SK-N-SH treated with all-trans-retinoic acid at 6 μM for 48 hours (cell line): ENCODE results near the gene ZKSCAN1.

ENCODE experiments used
- ATAC-seq: fragments of 200-7000 bp; cut with Tn5 transposase; 3 replicates; pipeline ENCODE4 v1.9.1; 2020; ENCODE audit warnings: mild to moderate bottlenecking, moderate library complexity
- BACH2 ChIP-seq: fragments of 250-450 bp; sonication (Bioruptor Pico); IDR thresholded peaks from 2 replicates; pipeline ENCODE4 v1.9.0; 2021; ENCODE audit warnings: mild to moderate bottlenecking, borderline replicate concordance
- CREB5 ChIP-seq: fragments of 250-450 bp; sonication (Bioruptor Pico); IDR thresholded peaks from 2 replicates; pipeline ENCODE4 v1.5.1; 2020; ENCODE audit warnings: low read depth, mild to moderate bottlenecking, moderate library complexity
- CSDC2 ChIP-seq: fragments of 250-450 bp; sonication (Bioruptor Pico); IDR thresholded peaks from 2 replicates; pipeline ENCODE4 v1.5.0; 2020; ENCODE audit warnings: mild to moderate bottlenecking, moderate library complexity
- ESRRG ChIP-seq: fragments of 250-450 bp; sonication (Bioruptor Pico); IDR thresholded peaks from 2 replicates; pipeline ENCODE4 v1.6.1; 2021; ENCODE audit warnings: mild to moderate bottlenecking
- GLIS3 ChIP-seq: fragments of 250-450 bp; sonication (Bioruptor Pico); IDR thresholded peaks from 2 replicates; pipeline ENCODE4 v1.5.0; 2020; ENCODE audit warnings: mild to moderate bottlenecking, moderate library complexity
- ISL1 ChIP-seq: fragments of 250-450 bp; sonication (Bioruptor Pico); IDR thresholded peaks from 2 replicates; pipeline ENCODE4 v2.1.2; 2022; ENCODE audit warnings: mild to moderate bottlenecking, moderate library complexity
- OSR1 ChIP-seq: fragments of 250-450 bp; sonication (Bioruptor Pico); IDR thresholded peaks from 2 replicates; pipeline ENCODE4 v1.8.0; 2022; ENCODE audit warnings: moderate library complexity, mild to moderate bottlenecking, inconsistent platforms
- POU6F1 ChIP-seq: fragments of 250-450 bp; sonication (Bioruptor Pico); IDR thresholded peaks from 2 replicates; pipeline ENCODE4 v1.8.0; 2021; ENCODE audit warnings: low read depth, mild to moderate bottlenecking, moderate library complexity, borderline replicate concordance
- RARB ChIP-seq: fragments of 250-450 bp; sonication (Bioruptor Pico); IDR thresholded peaks from 2 replicates; pipeline ENCODE4 v1.8.0; 2021; ENCODE audit warnings: mild to moderate bottlenecking, moderate library complexity
- TCF4 ChIP-seq: fragments of 250-450 bp; sonication (Bioruptor Pico); IDR thresholded peaks from 2 replicates; pipeline ENCODE4 v1.8.0; 2021; ENCODE audit warnings: mild to moderate bottlenecking, moderate library complexity, borderline replicate concordance
- TOX ChIP-seq: fragments of 250-450 bp; sonication (Bioruptor Pico); IDR thresholded peaks from 2 replicates; pipeline ENCODE4 v1.8.0; 2021; ENCODE audit warnings: mild to moderate bottlenecking, moderate library complexity, borderline replicate concordance
- TSHZ2 ChIP-seq: fragments of 250-450 bp; sonication (Bioruptor Pico); IDR thresholded peaks from 2 replicates; pipeline ENCODE4 v1.5.0; 2020; ENCODE audit warnings: mild to moderate bottlenecking, moderate library complexity
- ZC3H10 ChIP-seq: fragments of 250-450 bp; sonication (Bioruptor Pico); IDR thresholded peaks from 2 replicates; pipeline ENCODE4 v1.5.1; 2021; ENCODE audit warnings: mild to moderate bottlenecking, moderate library complexity
- ZFP3 ChIP-seq: fragments of 250-450 bp; sonication (Bioruptor Pico); IDR thresholded peaks from 2 replicates; pipeline ENCODE4 v1.5.0; 2020; ENCODE audit warnings: mild to moderate bottlenecking, moderate library complexity
- ZFP30 ChIP-seq: fragments of 450-650 bp; formaldehyde crosslinking; IDR thresholded peaks from 2 replicates; pipeline ENCODE4 v1.5.0; 2022; ENCODE audit warnings: mild to moderate bottlenecking, moderate library complexity
- ZNF565 ChIP-seq: fragments of 450-650 bp; formaldehyde crosslinking; conservative IDR thresholded peaks from 2 replicates; pipeline ENCODE4 v1.5.0; 2020; ENCODE audit warnings: low read depth, mild to moderate bottlenecking, moderate library complexity
- ZNF70 ChIP-seq: fragments of 450-650 bp; formaldehyde crosslinking; IDR thresholded peaks from 2 replicates; pipeline ENCODE4 v1.5.0; 2020; ENCODE audit warnings: mild to moderate bottlenecking, moderate library complexity
- ZNF8 ChIP-seq: fragments of 450-650 bp; formaldehyde crosslinking; IDR thresholded peaks from 2 replicates; pipeline ENCODE4 v1.5.0; 2020; ENCODE audit warnings: mild to moderate bottlenecking, moderate library complexity
- TF ChIP-seq, protein P1 (sequence below): fragments of 250-450 bp; sonication (Bioruptor Pico); IDR thresholded peaks from 2 replicates; pipeline ENCODE4 v1.8.0; 2020; ENCODE audit warnings: mild to moderate bottlenecking, moderate library complexity, borderline replicate concordance
- TF ChIP-seq, protein P2 (sequence below): fragments of 250-450 bp; sonication (Bioruptor Pico); IDR thresholded peaks from 2 replicates; pipeline ENCODE4 v1.5.1; 2021; ENCODE audit warnings: mild to moderate bottlenecking, moderate library complexity

ZKSCAN1 gene

GRCh38 chr7:100074841-100075240 is 59.4 kb downstream of the ZKSCAN1 start:
- TF ChIP-seq ZNF8 (CRISPR knock-in tag) (0 out of 2 replicates have a peak, but pooled peaks have one; percentile 22), POU6F1 (no peak), ZNF565 (CRISPR knock-in tag) (no peak)
- TF ChIP-seq, all 23 proteins: peak for 1
- no peak for ATAC-seq

DNA sequence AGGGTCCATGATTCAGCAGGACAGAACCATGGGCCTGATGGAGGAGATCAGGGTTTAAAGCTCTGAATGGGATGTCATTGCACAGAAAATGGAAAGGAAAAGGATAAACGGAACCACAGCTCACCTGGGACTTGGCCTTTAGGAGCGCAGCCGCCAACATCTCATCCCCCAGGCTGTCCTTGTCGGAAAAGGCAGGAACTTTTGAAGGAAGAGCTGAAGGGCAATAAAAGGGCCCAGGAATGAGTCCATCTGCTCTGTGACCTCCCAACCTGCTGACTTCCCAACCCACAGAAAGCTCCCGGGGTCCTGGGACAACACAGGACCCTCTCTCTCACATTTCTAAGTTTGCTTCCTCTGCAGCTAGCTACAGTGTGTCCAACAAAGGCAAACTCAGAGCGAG is 60.0 kb downstream of the ZKSCAN1 start:
- no peak for ATAC-seq

GRCh38 chr7:100077205-100077604 is 61.8 kb downstream of the ZKSCAN1 start:
- no peak for ATAC-seq
- no peak for TF ChIP-seq ESRRG (CRISPR knock-in tag)
- TF ChIP-seq POU6F1 = no peak
- TF ChIP-seq, protein P1, sequence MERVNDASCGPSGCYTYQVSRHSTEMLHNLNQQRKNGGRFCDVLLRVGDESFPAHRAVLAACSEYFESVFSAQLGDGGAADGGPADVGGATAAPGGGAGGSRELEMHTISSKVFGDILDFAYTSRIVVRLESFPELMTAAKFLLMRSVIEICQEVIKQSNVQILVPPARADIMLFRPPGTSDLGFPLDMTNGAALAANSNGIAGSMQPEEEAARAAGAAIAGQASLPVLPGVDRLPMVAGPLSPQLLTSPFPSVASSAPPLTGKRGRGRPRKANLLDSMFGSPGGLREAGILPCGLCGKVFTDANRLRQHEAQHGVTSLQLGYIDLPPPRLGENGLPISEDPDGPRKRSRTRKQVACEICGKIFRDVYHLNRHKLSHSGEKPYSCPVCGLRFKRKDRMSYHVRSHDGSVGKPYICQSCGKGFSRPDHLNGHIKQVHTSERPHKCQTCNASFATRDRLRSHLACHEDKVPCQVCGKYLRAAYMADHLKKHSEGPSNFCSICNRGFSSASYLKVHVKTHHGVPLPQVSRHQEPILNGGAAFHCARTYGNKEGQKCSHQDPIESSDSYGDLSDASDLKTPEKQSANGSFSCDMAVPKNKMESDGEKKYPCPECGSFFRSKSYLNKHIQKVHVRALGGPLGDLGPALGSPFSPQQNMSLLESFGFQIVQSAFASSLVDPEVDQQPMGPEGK (CRISPR knock-in tag) = no peak
- TF ChIP-seq CREB5 = no peak
- no peak for TF ChIP-seq ZFP30 (CRISPR knock-in tag)
- no peak for TF ChIP-seq ZFP3 (CRISPR knock-in tag)
- TF ChIP-seq, protein P2, sequence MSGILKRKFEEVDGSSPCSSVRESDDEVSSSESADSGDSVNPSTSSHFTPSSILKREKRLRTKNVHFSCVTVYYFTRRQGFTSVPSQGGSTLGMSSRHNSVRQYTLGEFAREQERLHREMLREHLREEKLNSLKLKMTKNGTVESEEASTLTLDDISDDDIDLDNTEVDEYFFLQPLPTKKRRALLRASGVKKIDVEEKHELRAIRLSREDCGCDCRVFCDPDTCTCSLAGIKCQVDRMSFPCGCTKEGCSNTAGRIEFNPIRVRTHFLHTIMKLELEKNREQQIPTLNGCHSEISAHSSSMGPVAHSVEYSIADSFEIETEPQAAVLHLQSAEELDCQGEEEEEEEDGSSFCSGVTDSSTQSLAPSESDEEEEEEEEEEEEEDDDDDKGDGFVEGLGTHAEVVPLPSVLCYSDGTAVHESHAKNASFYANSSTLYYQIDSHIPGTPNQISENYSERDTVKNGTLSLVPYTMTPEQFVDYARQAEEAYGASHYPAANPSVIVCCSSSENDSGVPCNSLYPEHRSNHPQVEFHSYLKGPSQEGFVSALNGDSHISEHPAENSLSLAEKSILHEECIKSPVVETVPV (CRISPR knock-in tag) = no peak
- no peak for TF ChIP-seq TSHZ2 (CRISPR knock-in tag)
- TF ChIP-seq GLIS3 (CRISPR knock-in tag) = no peak

More for the DNA sequence above, 60.0 kb downstream of the ZKSCAN1 start:
- TF ChIP-seq ESRRG (CRISPR knock-in tag) = no peak

DNA sequence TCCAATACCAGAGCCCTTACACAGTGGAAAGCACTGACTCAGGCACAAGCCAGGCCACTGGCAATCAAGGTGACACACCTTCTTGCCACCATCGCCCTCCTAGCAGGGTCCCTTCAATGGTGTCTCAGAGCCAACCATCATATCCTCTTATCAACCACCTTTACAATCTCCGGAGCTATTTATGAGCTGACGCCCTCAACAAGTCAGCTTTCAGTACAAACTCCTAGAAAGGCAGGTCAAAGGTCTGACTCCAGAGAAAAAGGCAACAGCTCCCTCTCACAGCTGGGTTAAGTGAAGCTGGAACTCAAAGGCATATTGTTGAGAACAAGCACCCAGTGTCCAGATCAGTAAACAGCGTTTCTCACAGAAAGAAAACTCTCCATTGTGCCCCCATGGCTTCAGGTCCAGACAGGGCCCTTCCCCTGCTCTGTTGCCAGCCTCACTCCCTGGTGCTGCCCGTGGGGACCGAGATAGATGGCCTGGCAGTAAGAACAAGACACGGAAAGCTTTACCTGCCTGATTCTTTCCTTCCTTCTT is 63.7 kb downstream of the ZKSCAN1 start:
- TF ChIP-seq TCF4 (CRISPR knock-in tag) = no peak
- TF ChIP-seq ISL1 = no peak
- no peak for TF ChIP-seq ZNF8 (CRISPR knock-in tag)
- TF ChIP-seq, protein P1 (CRISPR knock-in tag) = no peak
- no peak for TF ChIP-seq ZNF70 (CRISPR knock-in tag)
- TF ChIP-seq TOX (CRISPR knock-in tag) = no peak
- TF ChIP-seq ZFP3 (CRISPR knock-in tag) = no peak
- no peak for TF ChIP-seq CREB5
- no peak for TF ChIP-seq GLIS3 (CRISPR knock-in tag)
- no peak for TF ChIP-seq OSR1 (CRISPR knock-in tag)
- TF ChIP-seq ZC3H10 = no peak
- no peak for TF ChIP-seq RARB
- no peak for TF ChIP-seq ESRRG (CRISPR knock-in tag)
- no peak for TF ChIP-seq BACH2 (CRISPR knock-in tag)
- TF ChIP-seq CSDC2 = no peak
- ATAC-seq = no peak
